HEK293 (cell line): Measurements from ENCODE around the gene SLC9A5.

ENCODE experiments used
- CTCF ChIA-PET: fragments of 350-600 bp; formaldehyde crosslinking; extraction: SDS; loops from one replicate; lab custom pipeline; 2021; ENCODE audit warnings: antibody characterized with exemption; lab: Yijun Ruan, JAX
- POLR2A ChIA-PET: fragments of 300-600 bp; formaldehyde crosslinking; extraction: SDS; loops from one replicate; lab custom pipeline; 2020; ENCODE audit warnings: antibody characterized with exemption, inconsistent platforms; lab: Yijun Ruan, JAX
- H3K27ac ChIP-seq: fragments of 200-500 bp; sonication (Bioruptor generic); 2 replicates; pipeline ENCODE4 v1.5.1; 2014; ENCODE audit warnings: low read depth, low read length, control low read depth, inconsistent platforms; ENCODE audit errors: extremely low read depth
- H3K36me3 ChIP-seq, 2 experiments: fragments of 200-500 bp in 1 of 2; sonication (Bioruptor generic) in 1 of 2; 1 replicate in 1 of 2; 2 replicates in 1 of 2; pipeline ENCODE4 v1.5.1; 2014 to 2017; ENCODE audit warnings: inconsistent platforms in 2 of 2, low read length in 2 of 2; ENCODE audit not compliant: control insufficient read depth in 2 of 2, insufficient read depth in 1 of 2
- H3K4me1 ChIP-seq: fragments of 200-500 bp; sonication (Bioruptor generic); 2 replicates; pipeline ENCODE4 v1.5.1; 2014; ENCODE audit warnings: mild to moderate bottlenecking, low read length, inconsistent platforms; ENCODE audit not compliant: control insufficient read depth, insufficient read depth
- H3K4me3 ChIP-seq: 2 replicates; pipeline ENCODE4 v1.5.1; 2011; ENCODE audit warnings: low read depth, mild to moderate bottlenecking, control low read depth, low read length, moderate library complexity
- H3K9me3 ChIP-seq: fragments of 200-500 bp; sonication (Bioruptor generic); 2 replicates; pipeline ENCODE4 v1.5.1; 2014; ENCODE audit warnings: low read depth, low read length, inconsistent platforms; ENCODE audit not compliant: control insufficient read depth, insufficient read depth
- KLF1 ChIP-seq: fragments of 450-650 bp; formaldehyde crosslinking; IDR thresholded peaks from 2 replicates; pipeline ENCODE4 v1.5.1; 2016; ENCODE audit warnings: missing biosample characterization, missing genetic modification characterization
- KLF10 ChIP-seq: fragments of 450-650 bp; IDR thresholded peaks from 2 replicates; pipeline ENCODE4 v1.5.1; 2018; ENCODE audit warnings: missing biosample characterization, mild to moderate bottlenecking, missing genetic modification characterization
- YY1 ChIP-seq: fragments of 450-650 bp; formaldehyde crosslinking; IDR thresholded peaks from 2 replicates; pipeline ENCODE4 v1.5.1; 2018; ENCODE audit warnings: missing biosample characterization, missing genetic modification characterization
- ZNF16 ChIP-seq: fragments of 450-650 bp; formaldehyde crosslinking; IDR thresholded peaks from 2 replicates; pipeline ENCODE4 v1.5.1; 2016; ENCODE audit warnings: low read depth, missing biosample characterization, missing genetic modification characterization
- ZNF221 ChIP-seq: fragments of 450-650 bp; formaldehyde crosslinking; IDR thresholded peaks from 2 replicates; pipeline ENCODE4 v1.5.1; 2017; ENCODE audit warnings: missing biosample characterization, missing genetic modification characterization, borderline replicate concordance
- ZNF23 ChIP-seq: fragments of 450-650 bp; formaldehyde crosslinking; IDR thresholded peaks from 2 replicates; pipeline ENCODE4 v1.5.1; 2016; ENCODE audit warnings: missing biosample characterization, missing genetic modification characterization, borderline replicate concordance
- ZNF394 ChIP-seq: fragments of 450-650 bp; formaldehyde crosslinking; IDR thresholded peaks from 2 replicates; pipeline ENCODE4 v1.5.1; 2016; ENCODE audit warnings: missing biosample characterization, missing genetic modification characterization, mild to moderate bottlenecking, moderate library complexity, borderline replicate concordance
- ZNF404 ChIP-seq: fragments of 450-650 bp; formaldehyde crosslinking; IDR thresholded peaks from 2 replicates; pipeline ENCODE4 v1.5.1; 2017; ENCODE audit warnings: missing biosample characterization, missing genetic modification characterization
- ZNF514 ChIP-seq: fragments of 450-650 bp; formaldehyde crosslinking; IDR thresholded peaks from 2 replicates; pipeline ENCODE4 v1.5.1; 2016; ENCODE audit warnings: missing biosample characterization, missing genetic modification characterization
- ZNF560 ChIP-seq: fragments of 450-650 bp; formaldehyde crosslinking; IDR thresholded peaks from 2 replicates; pipeline ENCODE4 v1.5.1; 2017; ENCODE audit warnings: missing biosample characterization, missing genetic modification characterization, borderline replicate concordance
- ZNF658 ChIP-seq: fragments of 450-650 bp; formaldehyde crosslinking; IDR thresholded peaks from 2 replicates; pipeline ENCODE4; 2016; ENCODE audit warnings: missing biosample characterization, missing genetic modification characterization
- ZNF677 ChIP-seq: fragments of 450-650 bp; IDR thresholded peaks from 2 replicates; pipeline ENCODE4 v1.5.0; 2018; ENCODE audit warnings: missing biosample characterization, mild to moderate bottlenecking, missing genetic modification characterization, moderate library complexity
- ZNF776 ChIP-seq: fragments of 450-650 bp; formaldehyde crosslinking; IDR thresholded peaks from 2 replicates; pipeline ENCODE4 v1.5.0; 2017; ENCODE audit warnings: missing biosample characterization, missing genetic modification characterization, borderline replicate concordance
- ZNF792 ChIP-seq: fragments of 450-650 bp; formaldehyde crosslinking; IDR thresholded peaks from 2 replicates; pipeline ENCODE4 v1.5.1; 2016; ENCODE audit warnings: missing biosample characterization, missing genetic modification characterization
- ZSCAN16 ChIP-seq: fragments of 450-650 bp; formaldehyde crosslinking; IDR thresholded peaks from 2 replicates; pipeline ENCODE4 v1.5.1; 2016; ENCODE audit warnings: missing biosample characterization, missing genetic modification characterization
- TF ChIP-seq, protein P1 (sequence below): fragments of 450-650 bp; formaldehyde crosslinking; IDR thresholded peaks from 2 replicates; pipeline ENCODE4 v1.5.1; 2017; ENCODE audit warnings: missing biosample characterization, missing genetic modification characterization
- TF ChIP-seq, protein P2 (sequence below): fragments of 450-650 bp; formaldehyde crosslinking; IDR thresholded peaks from 2 replicates; pipeline ENCODE4 v1.5.1; 2016; ENCODE audit warnings: missing biosample characterization, missing genetic modification characterization, low read depth
- TF ChIP-seq, protein P3 (sequence below): fragments of 450-650 bp; formaldehyde crosslinking; IDR thresholded peaks from 2 replicates; pipeline ENCODE4 v1.5.1; 2016; ENCODE audit warnings: missing biosample characterization, missing genetic modification characterization
- TF ChIP-seq, protein P4 (sequence below): fragments of 450-650 bp; formaldehyde crosslinking; IDR thresholded peaks from 2 replicates; pipeline ENCODE4 v1.5.1; 2016; ENCODE audit warnings: missing biosample characterization, missing genetic modification characterization, borderline replicate concordance
- TF ChIP-seq, protein P5 (sequence below): fragments of 450-650 bp; formaldehyde crosslinking; IDR thresholded peaks from 2 replicates; pipeline ENCODE4; 2016; ENCODE audit warnings: missing biosample characterization, missing genetic modification characterization

SLC9A5 gene

DNA sequence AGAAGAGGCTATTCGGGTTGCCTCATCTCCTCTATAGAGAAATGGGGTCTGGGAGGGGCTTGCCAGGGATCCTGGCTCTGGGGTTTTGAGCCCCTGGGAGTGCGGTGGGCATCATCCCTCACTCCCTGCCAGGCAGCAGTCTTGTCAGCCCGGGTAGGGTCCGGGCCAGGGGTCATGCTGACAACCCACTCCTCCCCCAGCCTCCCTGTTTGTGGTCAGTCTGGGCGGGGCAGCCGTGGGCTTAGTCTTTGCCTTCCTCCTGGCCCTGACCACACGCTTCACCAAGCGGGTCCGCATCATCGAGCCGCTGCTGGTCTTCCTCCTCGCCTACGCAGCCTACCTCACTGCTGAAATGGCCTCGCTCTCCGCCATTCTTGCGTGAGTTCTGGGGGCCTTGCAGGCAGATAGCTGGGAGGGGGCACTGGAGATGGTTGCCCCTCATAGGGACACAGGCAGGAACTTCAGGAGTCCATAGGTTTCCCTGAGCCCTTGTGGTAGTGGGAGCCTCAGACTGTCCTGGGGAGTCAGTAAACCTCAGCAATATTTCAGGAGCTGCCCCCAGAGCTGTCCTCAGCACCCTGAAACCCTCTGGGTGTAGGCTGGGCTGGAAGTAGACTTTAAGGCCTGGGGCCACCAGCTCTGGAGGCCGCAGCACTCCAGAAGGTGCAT lies 6.9 kb downstream of the SLC9A5 start:
- H3K36me3 ChIP-seq, result peaks cover 0 to 19% of the 10 kb centered on the region in 2 experiments; a peak in 1 of 3 replicates
- TF ChIP-seq ZNF404 (no peak), ZNF221 (tag by site-specific recombination) (no peak), ZNF560 (tag by site-specific recombination) (no peak), ZNF776 (tag by site-specific recombination) (no peak), ZNF658 (tag by site-specific recombination) (no peak), KLF1 (no peak), YY1 (no peak), ZNF23 (no peak), ZNF677 (tag by site-specific recombination) (no peak), ZNF514 (no peak)
- TF ChIP-seq, protein P1, sequence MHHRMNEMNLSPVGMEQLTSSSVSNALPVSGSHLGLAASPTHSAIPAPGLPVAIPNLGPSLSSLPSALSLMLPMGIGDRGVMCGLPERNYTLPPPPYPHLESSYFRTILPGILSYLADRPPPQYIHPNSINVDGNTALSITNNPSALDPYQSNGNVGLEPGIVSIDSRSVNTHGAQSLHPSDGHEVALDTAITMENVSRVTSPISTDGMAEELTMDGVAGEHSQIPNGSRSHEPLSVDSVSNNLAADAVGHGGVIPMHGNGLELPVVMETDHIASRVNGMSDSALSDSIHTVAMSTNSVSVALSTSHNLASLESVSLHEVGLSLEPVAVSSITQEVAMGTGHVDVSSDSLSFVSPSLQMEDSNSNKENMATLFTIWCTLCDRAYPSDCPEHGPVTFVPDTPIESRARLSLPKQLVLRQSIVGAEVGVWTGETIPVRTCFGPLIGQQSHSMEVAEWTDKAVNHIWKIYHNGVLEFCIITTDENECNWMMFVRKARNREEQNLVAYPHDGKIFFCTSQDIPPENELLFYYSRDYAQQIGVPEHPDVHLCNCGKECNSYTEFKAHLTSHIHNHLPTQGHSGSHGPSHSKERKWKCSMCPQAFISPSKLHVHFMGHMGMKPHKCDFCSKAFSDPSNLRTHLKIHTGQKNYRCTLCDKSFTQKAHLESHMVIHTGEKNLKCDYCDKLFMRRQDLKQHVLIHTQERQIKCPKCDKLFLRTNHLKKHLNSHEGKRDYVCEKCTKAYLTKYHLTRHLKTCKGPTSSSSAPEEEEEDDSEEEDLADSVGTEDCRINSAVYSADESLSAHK (tag by site-specific recombination), result no peak
- no peaks in the 10 kb centered on the region for H3K4me1 ChIP-seq
- CTCF ChIA-PET, result interaction anchor here (0.6 kb wide), 1 partner anchor 369 kb away, joined by 4 read pairs; no protein-coding TSS in a partner anchor
- H3K27ac ChIP-seq, result no peak overlapping the region
- POLR2A ChIA-PET, result no interaction called here
- no peak overlapping the region for H3K4me3 ChIP-seq
- no peaks in the 10 kb centered on the region for H3K9me3 ChIP-seq

DNA sequence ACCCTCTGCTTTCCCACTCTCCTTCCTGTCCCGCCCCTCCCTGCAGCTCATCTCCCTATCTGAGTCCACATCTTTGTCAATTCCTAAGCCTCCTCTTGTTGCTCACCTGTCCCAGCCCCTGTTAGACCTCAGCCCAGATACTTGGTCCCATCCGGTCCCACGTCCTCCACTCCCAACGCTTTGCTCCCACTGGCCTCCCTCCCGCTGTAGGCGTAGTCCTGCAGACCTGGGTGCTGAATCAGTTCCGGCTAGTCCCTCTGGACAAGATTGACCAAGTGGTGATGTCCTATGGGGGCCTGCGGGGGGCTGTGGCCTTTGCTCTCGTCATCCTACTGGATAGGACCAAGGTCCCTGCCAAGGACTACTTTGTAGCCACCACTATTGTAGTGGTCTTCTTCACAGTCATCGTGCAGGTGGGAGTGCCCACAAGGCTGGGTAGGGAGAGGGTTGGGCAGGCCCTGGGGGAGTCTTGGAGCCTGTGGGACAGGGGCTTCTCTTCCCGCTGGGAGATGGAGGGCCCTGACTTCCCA lies 8.0 kb downstream of the SLC9A5 start:
- POLR2A ChIA-PET, result interaction anchor here (0.6 kb wide), 1 partner anchor 374 kb away, joined by 7 read pairs; no protein-coding TSS in a partner anchor
- CTCF ChIA-PET, result interaction anchor here (2.7 kb wide), 1 partner anchor 28 kb away, joined by 12 read pairs; no protein-coding TSS in a partner anchor
- TF ChIP-seq ZSCAN16 (no peak), ZNF16 (tag by site-specific recombination) (no peak), KLF10 (tag by site-specific recombination) (no peak), ZNF394 (tag by site-specific recombination) (no peak), ZNF792 (tag by site-specific recombination) (no peak)
- TF ChIP-seq, protein P2, sequence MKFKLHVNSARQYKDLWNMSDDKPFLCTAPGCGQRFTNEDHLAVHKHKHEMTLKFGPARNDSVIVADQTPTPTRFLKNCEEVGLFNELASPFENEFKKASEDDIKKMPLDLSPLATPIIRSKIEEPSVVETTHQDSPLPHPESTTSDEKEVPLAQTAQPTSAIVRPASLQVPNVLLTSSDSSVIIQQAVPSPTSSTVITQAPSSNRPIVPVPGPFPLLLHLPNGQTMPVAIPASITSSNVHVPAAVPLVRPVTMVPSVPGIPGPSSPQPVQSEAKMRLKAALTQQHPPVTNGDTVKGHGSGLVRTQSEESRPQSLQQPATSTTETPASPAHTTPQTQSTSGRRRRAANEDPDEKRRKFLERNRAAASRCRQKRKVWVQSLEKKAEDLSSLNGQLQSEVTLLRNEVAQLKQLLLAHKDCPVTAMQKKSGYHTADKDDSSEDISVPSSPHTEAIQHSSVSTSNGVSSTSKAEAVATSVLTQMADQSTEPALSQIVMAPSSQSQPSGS (tag by site-specific recombination), result no peak
- TF ChIP-seq, protein P3, sequence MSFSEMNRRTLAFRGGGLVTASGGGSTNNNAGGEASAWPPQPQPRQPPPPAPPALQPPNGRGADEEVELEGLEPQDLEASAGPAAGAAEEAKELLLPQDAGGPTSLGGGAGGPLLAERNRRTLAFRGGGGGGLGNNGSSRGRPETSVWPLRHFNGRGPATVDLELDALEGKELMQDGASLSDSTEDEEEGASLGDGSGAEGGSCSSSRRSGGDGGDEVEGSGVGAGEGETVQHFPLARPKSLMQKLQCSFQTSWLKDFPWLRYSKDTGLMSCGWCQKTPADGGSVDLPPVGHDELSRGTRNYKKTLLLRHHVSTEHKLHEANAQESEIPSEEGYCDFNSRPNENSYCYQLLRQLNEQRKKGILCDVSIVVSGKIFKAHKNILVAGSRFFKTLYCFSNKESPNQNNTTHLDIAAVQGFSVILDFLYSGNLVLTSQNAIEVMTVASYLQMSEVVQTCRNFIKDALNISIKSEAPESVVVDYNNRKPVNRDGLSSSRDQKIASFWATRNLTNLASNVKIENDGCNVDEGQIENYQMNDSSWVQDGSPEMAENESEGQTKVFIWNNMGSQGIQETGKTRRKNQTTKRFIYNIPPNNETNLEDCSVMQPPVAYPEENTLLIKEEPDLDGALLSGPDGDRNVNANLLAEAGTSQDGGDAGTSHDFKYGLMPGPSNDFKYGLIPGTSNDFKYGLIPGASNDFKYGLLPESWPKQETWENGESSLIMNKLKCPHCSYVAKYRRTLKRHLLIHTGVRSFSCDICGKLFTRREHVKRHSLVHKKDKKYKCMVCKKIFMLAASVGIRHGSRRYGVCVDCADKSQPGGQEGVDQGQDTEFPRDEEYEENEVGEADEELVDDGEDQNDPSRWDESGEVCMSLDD, result no peak
- TF ChIP-seq, protein P4, sequence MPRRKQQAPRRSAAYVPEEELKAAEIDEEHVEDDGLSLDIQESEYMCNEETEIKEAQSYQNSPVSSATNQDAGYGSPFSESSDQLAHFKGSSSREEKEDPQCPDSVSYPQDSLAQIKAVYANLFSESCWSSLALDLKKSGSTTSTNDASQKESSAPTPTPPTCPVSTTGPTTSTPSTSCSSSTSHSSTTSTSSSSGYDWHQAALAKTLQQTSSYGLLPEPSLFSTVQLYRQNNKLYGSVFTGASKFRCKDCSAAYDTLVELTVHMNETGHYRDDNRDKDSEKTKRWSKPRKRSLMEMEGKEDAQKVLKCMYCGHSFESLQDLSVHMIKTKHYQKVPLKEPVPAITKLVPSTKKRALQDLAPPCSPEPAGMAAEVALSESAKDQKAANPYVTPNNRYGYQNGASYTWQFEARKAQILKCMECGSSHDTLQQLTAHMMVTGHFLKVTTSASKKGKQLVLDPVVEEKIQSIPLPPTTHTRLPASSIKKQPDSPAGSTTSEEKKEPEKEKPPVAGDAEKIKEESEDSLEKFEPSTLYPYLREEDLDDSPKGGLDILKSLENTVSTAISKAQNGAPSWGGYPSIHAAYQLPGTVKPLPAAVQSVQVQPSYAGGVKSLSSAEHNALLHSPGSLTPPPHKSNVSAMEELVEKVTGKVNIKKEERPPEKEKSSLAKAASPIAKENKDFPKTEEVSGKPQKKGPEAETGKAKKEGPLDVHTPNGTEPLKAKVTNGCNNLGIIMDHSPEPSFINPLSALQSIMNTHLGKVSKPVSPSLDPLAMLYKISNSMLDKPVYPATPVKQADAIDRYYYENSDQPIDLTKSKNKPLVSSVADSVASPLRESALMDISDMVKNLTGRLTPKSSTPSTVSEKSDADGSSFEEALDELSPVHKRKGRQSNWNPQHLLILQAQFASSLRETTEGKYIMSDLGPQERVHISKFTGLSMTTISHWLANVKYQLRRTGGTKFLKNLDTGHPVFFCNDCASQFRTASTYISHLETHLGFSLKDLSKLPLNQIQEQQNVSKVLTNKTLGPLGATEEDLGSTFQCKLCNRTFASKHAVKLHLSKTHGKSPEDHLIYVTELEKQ (tag by site-specific recombination), result no peak
- TF ChIP-seq, protein P5, sequence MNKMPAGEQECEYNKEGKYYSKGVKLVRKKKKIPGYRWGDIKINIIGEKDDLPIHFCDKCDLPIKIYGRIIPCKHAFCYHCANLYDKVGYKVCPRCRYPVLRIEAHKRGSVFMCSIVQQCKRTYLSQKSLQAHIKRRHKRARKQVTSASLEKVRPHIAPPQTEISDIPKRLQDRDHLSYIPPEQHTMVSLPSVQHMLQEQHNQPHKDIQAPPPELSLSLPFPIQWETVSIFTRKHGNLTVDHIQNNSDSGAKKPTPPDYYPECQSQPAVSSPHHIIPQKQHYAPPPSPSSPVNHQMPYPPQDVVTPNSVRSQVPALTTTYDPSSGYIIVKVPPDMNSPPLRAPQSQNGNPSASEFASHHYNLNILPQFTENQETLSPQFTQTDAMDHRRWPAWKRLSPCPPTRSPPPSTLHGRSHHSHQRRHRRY (tag by site-specific recombination), result no peak

More for the DNA sequence above, 8.0 kb downstream of the SLC9A5 start:
- Histone ChIP-seq H3K9me3 (no peaks in the 10 kb centered on the region), H3K36me3 (peaks cover 0 to 19% of the 10 kb centered on the region in 2 experiments; a peak in 1 of 3 replicates), H3K27ac (no peak overlapping the region), H3K4me1 (no peaks in the 10 kb centered on the region), H3K4me3 (no peak overlapping the region)
